Measurements from ENCODE around the gene CFAP119.
A peak's percentile ranks its signal among the peaks of the same experiment; 100 is the strongest.

The CFAP119 gene

GRCh38 chr16:30805370-30806169 is 43.7 kb upstream of the CFAP119 start:
- ATAC-seq (ENCODE audit: insufficient read depth, low read depth) = no peak
- no peaks in the 10 kb centered on the region for H4K20me1 ChIP-seq (ENCODE audit: insufficient read depth, low read length)
- no peak overlapping the region for H3K4me2 ChIP-seq (ENCODE audit: insufficient read depth, low read length)
- no peak for DNase-seq
- no peak overlapping the region for H3K9ac ChIP-seq (ENCODE audit: low read depth, low read length)
- H3K9me3 ChIP-seq (ENCODE audit: insufficient read depth, low read length, severe bottlenecking) = no peaks in the 10 kb centered on the region
- H3K27ac ChIP-seq (ENCODE audit: low read length) = no peak overlapping the region
- H3K4me3 ChIP-seq (ENCODE audit: low read depth in 1 of 2, low read length in 2 of 2) = no peak overlapping the region
- no peaks in the 10 kb centered on the region for H3K27me3 ChIP-seq (ENCODE audit: insufficient read depth, low read length, poor library complexity)
- H3K79me2 ChIP-seq (ENCODE audit: insufficient read depth, low read length) = no peaks in the 10 kb centered on the region
- no peaks in the 10 kb centered on the region for H3K36me3 ChIP-seq (ENCODE audit: insufficient read depth, low read length)
- TF ChIP-seq CTCF (IDR thresholded peaks at IDR 0.05; ENCODE audit: borderline replicate concordance, extremely low read depth, low read length, poor library complexity, severe bottlenecking) (no peak), EZH2 (IDR thresholded peaks at IDR 0.05; ENCODE audit: borderline replicate concordance, low read depth, low read length, severe bottlenecking) (no peak)
- H3K4me1 ChIP-seq (ENCODE audit: insufficient read depth, low read length) = no peaks in the 10 kb centered on the region
- no peak overlapping the region for H2AFZ ChIP-seq (ENCODE audit: low read depth, low read length)

GRCh38 chr16:30805056-30805369 is 43.2 kb upstream of the CFAP119 start:
- Histone ChIP-seq H3K9me3 (ENCODE audit: insufficient read depth, low read length, severe bottlenecking) (no peaks in the 10 kb centered on the region), H3K36me3 (ENCODE audit: insufficient read depth, low read length) (no peaks in the 10 kb centered on the region), H3K79me2 (ENCODE audit: insufficient read depth, low read length) (no peaks in the 10 kb centered on the region), H3K9ac (ENCODE audit: low read depth, low read length) (no peak overlapping the region), H3K27me3 (ENCODE audit: insufficient read depth, low read length, poor library complexity) (no peaks in the 10 kb centered on the region), H3K4me2 (ENCODE audit: insufficient read depth, low read length) (no peak overlapping the region), H2AFZ (ENCODE audit: low read depth, low read length) (no peak overlapping the region), H3K4me3 (ENCODE audit: low read depth in 1 of 2, low read length in 2 of 2) (no peak overlapping the region), H3K27ac (ENCODE audit: low read length) (no peak overlapping the region), H3K4me1 (ENCODE audit: insufficient read depth, low read length) (no peaks in the 10 kb centered on the region), H4K20me1 (ENCODE audit: insufficient read depth, low read length) (no peaks in the 10 kb centered on the region)
- DNase-seq (no peak), ATAC-seq (ENCODE audit: insufficient read depth, low read depth) (no peak)
- TF ChIP-seq CTCF (IDR thresholded peaks at IDR 0.05; ENCODE audit: borderline replicate concordance, extremely low read depth, low read length, poor library complexity, severe bottlenecking) (no peak), EZH2 (IDR thresholded peaks at IDR 0.05; ENCODE audit: borderline replicate concordance, low read depth, low read length, severe bottlenecking) (no peak)

- H4K20me1 ChIP-seq (ENCODE audit: insufficient read depth, low read length) = no peaks in the 10 kb centered on the region
- no peak overlapping the region for H3K4me3 ChIP-seq (ENCODE audit: low read depth in 1 of 2, low read length in 2 of 2)
- no peaks in the 10 kb centered on the region for H3K27me3 ChIP-seq (ENCODE audit: insufficient read depth, low read length, poor library complexity)
- no peaks in the 10 kb centered on the region for H3K9me3 ChIP-seq (ENCODE audit: insufficient read depth, low read length, severe bottlenecking)
- H3K9ac ChIP-seq (ENCODE audit: low read depth, low read length) = no peak overlapping the region
- H3K4me2 ChIP-seq (ENCODE audit: insufficient read depth, low read length) = no peak overlapping the region
- DNase-seq = no peak
- no peaks in the 10 kb centered on the region for H3K79me2 ChIP-seq (ENCODE audit: insufficient read depth, low read length)
- no peak overlapping the region for H2AFZ ChIP-seq (ENCODE audit: low read depth, low read length)
- no peaks in the 10 kb centered on the region for H3K4me1 ChIP-seq (ENCODE audit: insufficient read depth, low read length)
- peak; percentile 39; the same call in 1 of the 3 replicates for ATAC-seq (ENCODE audit: insufficient read depth, low read depth)
- no peaks in the 10 kb centered on the region for H3K36me3 ChIP-seq (ENCODE audit: insufficient read depth, low read length)
- TF ChIP-seq EZH2 (IDR thresholded peaks at IDR 0.05; ENCODE audit: borderline replicate concordance, low read depth, low read length, severe bottlenecking) (no peak), CTCF (IDR thresholded peaks at IDR 0.05; ENCODE audit: borderline replicate concordance, extremely low read depth, low read length, poor library complexity, severe bottlenecking) (no peak)
- no peak overlapping the region for H3K27ac ChIP-seq (ENCODE audit: low read length)
Observed at GRCh38 chr16:30802936-30803335, 41.1 kb upstream of the CFAP119 start.
